CD4-positive, alpha-beta T cell treated with Interleukin-15 for 1 hour (primary cell): ENCODE measurements around the gene PM20D2.

ENCODE experiments used
- DNase-seq: peaks from one replicate; pipeline ENCODE4 v3.0.0-alpha.2; 2020

Gene PM20D2

DNA sequence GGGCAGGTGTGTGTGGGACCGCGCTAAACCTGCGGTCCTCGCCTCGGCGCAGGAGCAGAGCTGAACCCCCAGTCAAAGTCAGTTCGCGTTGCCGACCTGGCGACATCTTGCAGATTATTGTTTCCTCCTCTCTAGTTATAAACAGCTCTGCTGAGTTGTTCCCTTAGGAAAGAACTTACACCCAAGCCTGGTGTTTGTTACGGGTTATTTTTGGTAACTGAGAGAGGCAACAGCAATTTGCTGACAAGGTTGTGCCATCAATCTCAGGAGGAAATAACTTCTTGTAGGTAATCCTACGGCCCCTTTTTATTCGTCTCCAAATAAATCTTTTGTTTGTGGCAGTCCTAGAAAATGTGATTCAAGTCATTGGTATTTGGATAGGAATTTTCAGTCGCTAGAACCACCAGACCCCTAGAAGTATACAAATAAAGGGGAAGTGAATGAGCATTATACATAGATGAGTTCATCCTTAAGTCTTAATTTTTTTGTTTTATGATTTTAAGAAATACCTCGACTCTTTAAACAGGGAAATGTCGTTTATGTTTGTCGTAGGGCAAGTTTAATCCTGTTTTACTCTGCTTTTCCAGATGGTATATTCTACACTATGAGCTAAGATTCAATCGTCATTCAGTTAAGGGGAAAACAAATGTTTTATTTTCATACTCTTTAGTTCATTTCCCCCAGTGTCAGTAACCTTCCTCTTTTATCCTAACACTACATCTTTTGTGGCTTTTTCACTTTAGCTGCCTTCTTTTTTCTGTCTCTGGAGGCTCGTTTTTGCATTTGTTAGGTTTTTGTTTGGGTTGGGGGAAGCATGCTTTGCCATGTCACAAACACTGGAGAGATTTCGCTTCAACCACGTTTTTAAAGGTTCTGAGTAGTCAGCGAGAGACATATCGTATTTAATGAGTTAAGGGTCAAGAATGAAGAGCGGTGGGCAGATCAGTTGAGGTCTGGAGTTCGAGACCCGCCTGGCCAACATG, 1.2 kb downstream of the PM20D2 start:
- no peak for DNase-seq

DNA sequence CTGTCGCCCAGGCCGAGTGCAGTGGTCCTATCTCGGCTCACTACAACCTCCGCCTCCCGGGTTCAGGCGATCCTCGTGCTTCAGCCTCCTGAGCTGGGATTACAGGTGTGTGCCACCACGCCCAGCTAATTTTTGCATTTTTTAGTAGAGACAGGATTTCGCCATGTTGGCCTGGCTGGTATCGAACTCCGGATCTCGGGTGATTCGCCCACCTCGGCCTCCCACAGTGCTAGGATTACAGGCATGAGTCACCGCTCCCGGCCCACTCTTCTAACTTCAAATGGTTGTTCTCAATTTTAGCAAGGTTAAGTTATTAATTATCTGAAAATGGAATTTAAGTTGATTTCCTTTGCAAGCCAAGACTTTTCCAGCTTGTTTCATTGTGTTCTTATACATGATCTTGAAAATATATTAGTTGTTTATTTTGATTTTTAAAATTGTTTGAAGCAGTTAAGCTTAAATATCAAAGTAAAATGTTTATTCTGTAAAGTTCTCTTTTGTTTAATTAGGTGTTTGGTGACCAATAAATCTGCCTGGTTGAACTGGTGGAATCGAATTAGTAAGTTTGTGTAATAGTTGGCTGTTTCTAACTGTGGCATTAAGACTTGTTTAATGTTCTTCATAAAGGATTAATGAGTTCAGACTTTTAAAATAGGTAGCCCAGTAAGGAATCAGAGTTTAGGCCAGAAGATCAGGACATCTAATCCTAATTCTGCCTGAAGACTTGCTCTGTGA, 2.3 kb downstream of the PM20D2 start:
- no peak for DNase-seq

DNA sequence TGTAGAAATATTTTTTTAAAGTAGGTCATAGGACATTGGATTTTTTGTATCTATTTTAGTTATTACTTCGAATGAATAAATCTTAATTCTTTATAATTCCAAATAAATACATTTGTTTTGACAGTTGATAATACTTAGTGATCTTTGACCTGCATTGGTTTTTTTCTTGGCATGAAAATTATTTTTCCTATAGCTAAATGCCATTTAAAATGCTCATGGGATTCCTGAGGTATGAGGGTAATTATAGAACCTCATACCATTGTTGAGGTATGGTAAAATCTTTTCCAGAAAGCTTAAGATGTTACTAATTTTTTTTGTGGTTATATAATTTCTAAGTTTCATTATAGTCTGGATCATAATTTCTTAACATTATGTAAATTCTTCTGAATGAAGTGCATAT, 8.3 kb downstream of the PM20D2 start:
- no peak for DNase-seq

DNA sequence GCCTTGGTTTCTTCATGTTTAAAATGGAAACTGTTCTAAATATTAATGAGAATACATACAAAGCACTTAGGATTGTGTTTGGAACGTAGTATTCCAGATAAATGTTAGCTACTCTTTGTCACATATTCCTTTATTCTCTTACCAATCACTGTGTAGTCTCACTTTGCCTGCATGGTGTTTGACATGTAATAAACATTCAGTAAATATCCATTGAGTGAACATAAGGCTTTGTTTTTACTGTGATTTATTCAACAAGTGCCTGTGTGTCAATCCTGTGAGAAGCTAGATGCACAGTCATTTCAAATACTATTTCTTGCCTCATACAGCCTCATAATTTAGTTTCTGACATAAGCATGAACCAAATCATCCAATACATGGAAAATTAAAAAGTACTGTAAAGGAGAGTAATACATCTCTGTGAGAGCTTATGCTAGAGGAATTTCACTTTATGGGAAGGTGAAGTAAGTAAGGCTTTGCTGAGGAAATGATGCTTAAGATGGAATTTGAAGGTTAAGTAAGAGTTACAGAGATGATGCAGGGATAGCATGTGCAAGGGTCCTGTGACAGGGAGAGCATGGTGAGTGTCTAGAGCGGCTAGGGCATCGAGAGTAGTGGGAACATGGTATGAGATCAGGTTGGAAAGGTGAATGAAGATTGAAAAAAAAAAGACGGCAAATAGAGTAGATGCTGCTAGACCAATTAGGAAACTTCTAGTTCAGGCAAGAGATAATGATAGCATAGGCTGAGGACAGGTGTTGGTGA, 14.7 kb downstream of the PM20D2 start:
- DNase-seq, result no peak

DNA sequence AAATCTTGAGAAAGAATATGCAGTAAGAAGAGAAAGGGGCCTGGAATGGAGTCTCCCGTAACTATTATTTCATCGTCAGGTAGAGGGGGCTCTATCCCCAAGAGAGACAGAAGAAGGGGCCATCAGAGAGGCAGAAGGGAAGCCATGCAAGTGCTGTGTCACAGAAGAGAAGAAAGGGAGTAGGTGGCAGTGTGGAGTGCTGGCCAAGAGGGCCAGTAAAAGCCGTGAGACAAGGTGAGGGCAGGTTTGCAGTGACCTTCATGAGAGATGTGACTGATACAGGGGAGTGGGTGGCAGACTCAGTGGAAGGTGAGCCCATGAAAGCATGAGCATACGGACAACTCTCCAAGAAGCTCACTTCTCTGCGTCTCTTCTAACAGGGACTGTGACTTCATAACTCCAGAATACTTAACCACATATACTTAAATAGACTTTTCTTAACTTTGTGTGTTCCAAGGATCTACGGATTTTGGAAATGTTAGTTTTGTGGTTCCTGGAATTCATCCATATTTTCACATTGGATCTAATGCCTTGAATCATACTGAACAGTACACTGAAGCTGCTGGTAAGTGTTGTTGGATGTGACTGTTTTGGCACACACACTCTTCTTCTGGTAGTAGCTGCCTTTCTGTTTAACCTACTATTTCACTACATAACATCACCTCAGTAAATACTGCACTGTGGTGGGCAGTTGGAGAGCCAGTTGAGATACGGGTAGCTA, 15.6 kb downstream of the PM20D2 start:
- no peak for DNase-seq

DNA sequence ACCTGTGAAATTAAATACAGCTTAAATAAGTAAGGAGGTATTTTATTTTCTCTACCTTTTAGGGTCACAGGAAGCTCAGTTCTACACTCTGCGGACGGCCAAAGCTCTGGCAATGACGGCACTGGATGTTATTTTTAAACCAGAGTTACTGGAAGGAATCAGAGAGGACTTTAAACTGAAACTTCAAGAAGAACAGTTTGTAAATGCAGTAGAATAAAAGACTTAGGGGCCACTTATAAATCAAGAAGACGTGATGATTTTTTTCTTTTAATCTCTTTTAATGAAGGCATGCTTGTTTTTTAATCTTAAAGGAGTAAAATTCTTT, 16.2 kb downstream of the PM20D2 start:
- DNase-seq, result no peak

DNA sequence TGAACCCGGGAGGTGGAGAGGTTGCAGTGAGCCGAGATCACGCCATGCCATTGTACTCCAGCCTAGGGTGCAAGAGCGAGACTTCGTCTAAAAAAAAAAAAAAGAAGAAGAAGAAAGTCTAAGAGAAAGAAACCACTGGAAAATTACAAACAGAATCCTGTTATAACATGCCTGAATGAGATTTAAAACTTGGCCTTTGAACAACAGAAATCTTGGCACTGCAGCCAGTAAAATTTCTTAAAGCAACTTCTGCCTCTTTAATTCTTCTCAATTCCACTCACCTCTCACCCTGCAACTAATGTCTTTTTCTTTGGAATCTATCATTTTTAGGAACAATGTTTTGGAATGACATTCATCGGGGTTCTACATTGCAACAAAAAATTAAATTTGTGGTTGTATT, 26.3 kb downstream of the PM20D2 start:
- DNase-seq, result no peak

DNA sequence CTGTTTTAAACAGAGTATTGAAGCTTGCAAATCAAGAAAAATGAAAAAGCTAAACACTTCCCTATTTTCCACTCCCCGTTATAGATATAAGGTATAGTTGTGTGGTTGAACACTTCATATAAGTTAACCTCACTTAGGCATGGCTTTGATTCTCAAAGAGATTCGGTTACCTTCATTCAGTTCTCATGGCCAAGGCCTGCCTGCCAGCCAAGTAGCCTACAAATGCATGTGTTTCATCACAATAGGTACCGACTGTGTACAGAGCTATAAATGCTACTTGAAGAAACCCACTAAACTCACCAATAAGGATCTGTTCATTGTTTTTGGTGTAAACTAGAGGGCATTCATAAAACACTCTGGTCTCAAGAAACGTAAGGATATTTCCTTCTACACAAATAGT, 27.8 kb downstream of the PM20D2 start:
- no peak for DNase-seq

DNA sequence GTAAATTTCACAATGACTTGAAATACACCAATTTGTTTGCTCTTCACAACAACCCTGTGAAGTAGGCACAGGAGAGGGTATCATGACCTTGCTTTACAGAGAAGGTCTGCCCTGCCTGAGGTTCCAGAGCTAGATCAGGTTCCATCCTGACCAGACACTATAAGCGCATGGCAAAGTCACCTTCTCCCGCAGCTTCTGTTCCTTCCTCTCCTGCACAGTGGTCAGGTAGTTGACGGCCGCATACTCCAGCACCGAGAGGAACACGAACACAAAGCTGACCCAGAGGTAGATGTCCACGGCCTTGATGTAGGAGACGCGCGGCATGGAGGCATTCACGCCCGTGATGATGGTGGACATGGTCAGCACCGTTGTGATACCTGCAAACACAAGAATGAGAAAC, 34.3 kb downstream of the PM20D2 start:
- DNase-seq, result no peak

DNA sequence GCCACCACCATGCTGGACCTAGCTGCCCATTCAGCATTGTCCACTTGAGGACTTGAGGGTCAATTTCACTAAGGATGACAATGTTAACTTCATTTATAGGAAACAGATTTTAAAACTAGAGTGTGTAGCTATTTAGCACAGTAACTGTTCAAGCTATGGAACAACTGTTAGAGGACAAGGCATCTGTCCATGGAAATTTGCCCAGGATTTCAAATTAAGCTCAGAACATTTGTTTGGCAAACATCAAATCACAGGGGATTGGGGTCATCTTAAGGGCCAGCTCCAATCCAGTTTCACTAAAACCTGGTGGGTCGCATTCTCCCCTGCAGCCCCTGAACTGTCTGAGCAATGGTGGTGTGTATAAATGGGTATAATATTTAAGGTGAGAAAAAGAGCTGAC, 35.1 kb downstream of the PM20D2 start:
- no peak for DNase-seq

DNA sequence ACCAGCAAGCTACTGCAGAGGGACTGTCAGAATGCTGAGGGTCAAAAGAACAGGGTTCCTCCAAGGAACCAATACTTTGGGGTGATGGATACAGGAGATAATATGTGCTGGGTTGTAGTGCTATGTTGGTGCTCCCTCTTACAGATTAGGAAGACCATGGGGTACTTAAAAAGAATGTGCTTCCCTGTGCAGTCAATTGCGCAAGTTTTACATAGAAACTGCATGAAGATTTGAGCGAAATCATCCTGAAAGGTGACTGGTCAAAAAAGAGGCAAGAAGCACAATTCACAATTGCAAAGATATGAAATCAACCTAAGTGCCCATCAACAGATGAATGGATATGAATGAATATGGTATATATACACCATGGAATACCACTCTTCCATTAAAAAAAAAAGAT, 37.4 kb downstream of the PM20D2 start:
- no peak for DNase-seq

DNA sequence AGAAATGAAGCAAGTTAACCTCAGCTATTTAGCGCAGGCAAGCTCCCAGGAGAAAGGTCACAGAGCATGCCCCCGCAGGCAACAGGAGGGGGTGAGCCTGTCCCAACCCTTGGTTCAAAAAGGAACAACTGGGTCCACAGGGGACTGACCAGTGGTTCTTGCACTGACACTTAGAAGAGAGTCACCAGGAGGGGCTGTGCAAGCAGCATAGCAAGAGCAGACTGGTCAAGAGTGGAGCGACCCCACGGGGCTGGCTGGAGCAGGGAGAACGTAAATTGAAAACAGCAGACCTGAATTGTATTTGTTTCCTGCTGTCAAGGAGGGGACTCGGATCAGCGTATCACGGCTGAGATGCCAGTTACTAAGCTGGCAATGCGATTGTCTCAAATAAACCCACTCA, 38.5 kb downstream of the PM20D2 start:
- no peak for DNase-seq

DNA sequence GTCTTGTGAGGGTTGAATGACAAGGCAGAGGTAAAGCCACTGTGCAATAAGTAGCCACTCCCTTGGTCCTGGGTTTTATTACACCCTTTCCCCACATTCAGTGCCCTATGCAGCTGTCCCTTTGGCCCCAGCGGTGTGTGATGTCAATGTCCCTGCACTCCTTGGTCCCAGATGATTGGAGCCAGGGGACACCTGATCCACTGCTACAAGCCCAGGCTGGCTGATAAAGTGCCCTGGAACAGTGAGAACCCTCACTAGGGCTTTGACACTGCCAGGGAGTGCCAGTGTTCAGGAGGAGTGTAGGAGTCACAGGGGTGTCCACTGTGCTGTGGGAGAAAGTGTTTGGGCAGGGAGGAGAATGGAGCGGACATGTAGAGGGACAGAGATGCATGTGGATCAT, 40.9 kb downstream of the PM20D2 start:
- no peak for DNase-seq

DNA sequence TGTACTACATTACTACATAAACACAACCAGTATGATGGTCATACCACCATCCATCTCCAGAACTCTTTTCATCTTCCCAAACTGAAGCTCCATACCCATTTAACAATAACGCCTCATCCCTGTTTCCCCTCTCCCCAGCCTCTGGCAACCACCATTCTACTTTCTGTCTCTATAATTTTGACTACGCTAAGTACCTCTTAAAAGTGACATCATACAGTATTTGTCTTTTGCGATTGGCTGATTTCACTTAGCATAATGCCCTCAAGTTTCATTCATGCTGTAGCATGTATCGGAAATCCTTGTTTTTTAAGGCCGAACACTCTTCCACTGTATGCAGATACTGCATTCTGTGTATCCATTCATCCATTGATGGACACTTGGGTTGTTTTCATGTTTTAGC, 41.6 kb downstream of the PM20D2 start:
- DNase-seq, result no peak

DNA sequence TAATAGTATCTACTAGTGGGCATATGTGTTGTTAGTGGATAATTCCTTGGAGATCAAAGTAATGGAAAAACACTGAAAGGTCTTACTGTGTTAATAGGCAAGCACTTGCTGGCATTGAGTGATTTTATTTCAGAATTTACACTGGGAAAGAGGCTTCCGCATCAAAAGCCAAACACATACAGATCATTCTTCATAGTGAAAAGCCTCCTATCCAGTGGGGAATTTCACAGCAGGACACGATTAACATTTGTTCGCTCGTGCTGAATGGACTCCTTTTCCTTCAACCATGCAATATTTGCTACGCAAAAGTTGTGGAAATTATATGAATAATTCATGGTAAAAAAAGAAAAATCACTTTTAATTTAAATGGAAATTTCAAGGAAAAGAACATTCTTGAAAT, 44.9 kb downstream of the PM20D2 start:
- DNase-seq, result no peak

DNA sequence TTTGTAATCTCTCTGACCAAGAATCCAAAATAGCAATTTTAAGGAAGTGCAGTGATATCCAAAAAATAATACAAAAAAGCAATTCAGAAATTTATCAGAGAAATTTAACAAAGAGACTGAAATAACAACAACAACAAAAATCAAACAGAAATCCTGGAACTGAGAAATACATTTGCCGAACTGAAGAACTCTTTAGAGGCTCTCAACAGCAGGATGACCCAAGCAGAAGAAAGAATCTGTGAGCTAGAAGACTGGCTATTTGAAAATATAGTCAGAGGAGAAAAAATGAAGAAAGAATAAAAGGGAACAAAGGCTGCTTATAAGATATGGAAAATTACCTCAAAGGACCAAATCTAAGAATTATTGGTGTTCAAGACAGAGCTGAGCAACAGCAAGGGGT, 48.7 kb downstream of the PM20D2 start:
- DNase-seq, result no peak

DNA sequence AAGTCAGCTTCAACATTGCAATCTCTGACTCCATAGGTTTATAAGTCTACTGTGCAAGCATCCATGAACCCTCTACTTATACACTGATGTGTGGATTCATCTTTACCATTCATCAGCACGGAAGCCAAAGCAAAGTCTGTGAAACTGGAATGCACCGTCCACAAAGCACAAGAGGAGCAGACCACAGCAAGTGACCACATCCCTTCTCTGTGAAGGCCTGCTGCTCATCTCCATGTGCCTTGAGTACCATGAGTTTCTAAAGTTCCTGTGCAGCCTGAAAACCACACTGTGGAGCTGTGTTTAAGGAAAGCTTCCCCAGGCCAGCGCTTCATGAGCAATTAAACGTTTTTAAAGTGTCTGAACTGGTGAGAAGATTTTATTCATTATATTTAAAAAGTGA, 51.3 kb downstream of the PM20D2 start:
- DNase-seq, result no peak

DNA sequence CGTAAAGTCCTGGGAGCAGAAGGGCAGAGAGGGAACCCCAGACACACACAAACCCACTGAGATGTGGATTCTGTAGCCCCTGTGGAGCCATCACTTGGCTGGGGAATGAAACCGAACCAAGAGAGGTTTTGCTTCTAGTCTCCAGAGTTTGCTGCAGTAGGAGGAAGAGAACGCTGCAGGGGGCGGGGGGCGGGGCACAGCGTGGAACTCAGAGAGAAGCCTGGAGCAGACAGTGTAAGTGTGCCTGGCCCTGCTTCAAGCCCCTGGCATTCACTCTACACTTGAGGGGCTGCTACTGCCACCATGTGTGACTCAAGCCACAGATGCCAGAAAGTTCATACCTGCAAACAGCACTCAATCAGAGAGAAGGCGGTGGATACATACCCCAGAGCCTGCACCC, 52.4 kb downstream of the PM20D2 start:
- no peak for DNase-seq

DNA sequence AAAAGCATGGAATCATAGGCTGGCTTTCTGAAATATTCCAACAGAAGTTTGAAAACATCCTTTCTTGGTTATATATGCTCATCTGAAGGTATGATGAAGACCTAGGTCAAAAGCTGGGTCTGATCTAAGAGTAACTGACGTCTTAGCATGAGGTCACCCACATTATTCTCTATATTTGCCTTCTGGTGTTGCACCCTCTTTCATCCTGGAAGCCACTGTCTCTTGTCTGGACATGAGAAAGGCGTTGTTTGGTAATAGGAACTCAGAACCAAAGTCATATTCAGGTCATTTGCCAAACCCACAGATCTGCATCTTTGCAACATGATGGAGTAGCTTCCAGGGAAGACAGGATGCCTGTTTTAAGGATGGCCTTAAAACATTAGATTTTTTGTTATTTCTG, 53.7 kb downstream of the PM20D2 start:
- no peak for DNase-seq

DNA sequence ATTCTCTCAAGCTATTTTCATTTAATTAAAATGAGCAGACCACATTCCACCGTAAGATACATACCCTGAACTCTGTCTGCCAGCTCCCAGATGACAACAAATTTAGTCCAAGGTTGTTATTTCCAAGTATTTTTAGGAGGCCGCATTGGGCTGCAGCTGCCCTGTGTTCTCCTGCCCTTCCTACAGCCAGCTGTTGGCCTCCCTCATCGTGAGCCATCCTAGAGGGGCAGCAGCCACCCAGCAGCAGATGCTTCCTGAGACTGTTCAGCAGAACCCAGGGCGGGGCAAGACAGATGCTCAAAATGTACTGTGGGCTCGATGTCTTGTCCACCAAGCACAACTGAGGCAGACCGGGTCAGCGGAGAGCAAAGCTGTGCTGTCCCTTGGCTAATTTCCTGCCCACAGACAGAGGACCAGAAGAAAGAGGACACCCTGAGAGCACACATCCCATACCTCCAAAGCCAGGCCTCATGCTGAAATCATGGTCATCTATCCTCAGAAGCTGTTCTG, 54.9 kb downstream of the PM20D2 start:
- no peak for DNase-seq

DNA sequence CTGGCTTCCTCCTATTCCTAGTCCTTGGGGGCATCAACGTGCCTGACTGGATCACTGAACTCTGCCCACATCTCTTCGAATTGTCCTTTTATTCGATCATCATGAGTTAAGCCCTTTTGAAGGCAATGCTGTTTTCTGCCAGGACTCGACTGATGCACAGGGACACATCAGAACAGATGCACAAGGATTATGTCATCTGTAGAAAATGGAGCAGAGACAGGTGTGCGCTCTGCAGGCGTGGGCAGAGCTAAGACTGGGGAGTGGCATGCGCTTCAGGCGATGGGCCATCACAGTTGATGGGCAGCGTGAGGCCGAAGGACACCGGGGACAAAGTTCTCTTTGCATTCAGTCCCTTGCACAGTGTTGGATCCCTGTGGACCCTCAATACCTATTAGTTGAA, 58.2 kb downstream of the PM20D2 start:
- no peak for DNase-seq

DNA sequence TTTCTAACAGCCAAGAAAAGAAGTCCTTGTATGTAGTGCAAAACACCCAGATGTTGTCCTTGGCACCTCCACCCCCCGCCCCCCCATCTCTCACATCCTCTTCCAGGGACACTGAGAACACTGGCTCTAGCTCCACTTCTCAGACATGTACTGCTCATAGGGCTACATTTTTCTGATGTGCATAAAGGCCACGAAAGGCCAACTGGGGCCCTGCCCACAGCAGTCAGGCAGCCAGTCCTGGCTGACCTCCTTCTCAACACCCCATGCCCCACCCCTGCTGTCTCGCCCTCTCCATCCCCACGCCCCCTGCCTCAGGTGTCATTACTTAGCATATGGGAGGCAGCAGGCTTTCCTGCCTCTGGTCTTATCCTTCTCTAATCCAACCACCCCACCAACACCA, 60.0 kb downstream of the PM20D2 start:
- no peak for DNase-seq

DNA sequence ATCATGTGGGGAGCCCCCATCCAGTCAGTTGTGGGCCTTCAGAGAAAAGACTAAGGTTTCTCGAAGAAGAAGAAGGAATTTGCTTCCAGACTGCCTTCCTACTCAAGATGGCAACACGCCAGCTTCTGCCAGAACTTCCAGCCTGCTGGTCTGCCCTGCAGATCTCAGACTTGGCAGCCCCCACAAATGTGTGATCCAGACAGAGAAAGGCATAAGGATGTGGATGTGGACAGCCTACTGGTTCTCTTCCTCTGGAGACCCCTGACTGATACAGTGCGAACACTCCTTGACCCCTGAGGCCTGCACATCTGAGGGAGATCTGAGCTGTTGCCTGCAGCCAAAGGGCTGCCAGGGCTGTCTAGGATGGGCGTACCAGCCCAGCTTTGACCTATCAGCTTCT, 62.7 kb downstream of the PM20D2 start:
- no peak for DNase-seq
